ENCODE data around the gene LAMC1.

DNA sequence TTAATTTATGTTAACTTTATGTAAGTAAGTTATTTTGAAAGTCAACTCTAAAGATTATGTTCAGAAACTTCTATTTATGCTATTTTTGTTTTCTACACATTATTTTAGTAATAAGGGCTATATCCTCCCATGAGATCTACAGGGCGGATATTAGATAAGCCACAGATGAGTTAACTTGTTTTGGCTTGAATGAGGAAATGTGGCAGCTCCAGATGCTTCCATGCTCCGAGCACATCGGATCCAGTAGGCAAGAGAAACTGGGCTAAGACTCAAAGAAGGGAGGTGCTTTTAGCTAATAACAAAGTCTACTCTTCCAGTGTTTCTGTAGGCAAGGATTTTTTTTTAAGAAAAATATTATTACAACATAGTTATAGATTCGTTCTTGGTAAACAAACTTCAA lies 20.0 kb upstream of the LAMC1 start:
- TF ChIP-seq EZH2phosphoT487 (IDR thresholded peaks at IDR 0.05; ENCODE audit: unreplicated experiment) (no peak), JUNB (IDR thresholded peaks at IDR 0.05; ENCODE audit: unreplicated experiment) (no peak), POLR2AphosphoS5 (IDR thresholded peaks at IDR 0.05; ENCODE audit: low read depth) (no peak), EZH2 (IDR thresholded peaks at IDR 0.05; ENCODE audit: low read depth, unreplicated experiment) (no peak)
- TF ChIP-seq, protein P1, sequence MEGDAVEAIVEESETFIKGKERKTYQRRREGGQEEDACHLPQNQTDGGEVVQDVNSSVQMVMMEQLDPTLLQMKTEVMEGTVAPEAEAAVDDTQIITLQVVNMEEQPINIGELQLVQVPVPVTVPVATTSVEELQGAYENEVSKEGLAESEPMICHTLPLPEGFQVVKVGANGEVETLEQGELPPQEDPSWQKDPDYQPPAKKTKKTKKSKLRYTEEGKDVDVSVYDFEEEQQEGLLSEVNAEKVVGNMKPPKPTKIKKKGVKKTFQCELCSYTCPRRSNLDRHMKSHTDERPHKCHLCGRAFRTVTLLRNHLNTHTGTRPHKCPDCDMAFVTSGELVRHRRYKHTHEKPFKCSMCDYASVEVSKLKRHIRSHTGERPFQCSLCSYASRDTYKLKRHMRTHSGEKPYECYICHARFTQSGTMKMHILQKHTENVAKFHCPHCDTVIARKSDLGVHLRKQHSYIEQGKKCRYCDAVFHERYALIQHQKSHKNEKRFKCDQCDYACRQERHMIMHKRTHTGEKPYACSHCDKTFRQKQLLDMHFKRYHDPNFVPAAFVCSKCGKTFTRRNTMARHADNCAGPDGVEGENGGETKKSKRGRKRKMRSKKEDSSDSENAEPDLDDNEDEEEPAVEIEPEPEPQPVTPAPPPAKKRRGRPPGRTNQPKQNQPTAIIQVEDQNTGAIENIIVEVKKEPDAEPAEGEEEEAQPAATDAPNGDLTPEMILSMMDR (conservative IDR thresholded peaks at IDR 0.05; ENCODE audit: low read depth in 2 of 2): no peak

Measured in GM23338 (cell line).